ENCODE measurements around the gene PWWP2B.

Gene PWWP2B

DNA sequence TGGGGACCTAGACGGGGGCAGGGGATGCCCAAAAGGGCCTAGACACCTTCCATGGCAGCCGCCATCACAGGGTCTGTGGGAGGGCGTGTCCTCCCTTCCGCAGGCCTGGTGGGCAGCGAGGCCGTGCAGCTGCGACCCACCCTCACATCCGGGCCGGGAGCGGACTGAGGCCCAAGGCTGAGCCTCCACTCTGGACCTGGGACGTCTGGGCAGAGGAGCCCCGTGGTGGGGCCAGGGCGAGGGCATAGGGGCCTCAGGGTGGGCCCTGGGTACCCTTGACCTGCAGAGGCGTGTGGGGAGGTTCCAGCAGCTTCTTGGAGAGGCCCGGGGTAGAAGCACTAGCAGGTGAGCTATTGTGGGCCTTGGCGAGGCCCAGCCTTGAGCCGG is 49.2 kb downstream of the PWWP2B start:
- no peak for DNase-seq (ENCODE audit: low spot score)

DNA sequence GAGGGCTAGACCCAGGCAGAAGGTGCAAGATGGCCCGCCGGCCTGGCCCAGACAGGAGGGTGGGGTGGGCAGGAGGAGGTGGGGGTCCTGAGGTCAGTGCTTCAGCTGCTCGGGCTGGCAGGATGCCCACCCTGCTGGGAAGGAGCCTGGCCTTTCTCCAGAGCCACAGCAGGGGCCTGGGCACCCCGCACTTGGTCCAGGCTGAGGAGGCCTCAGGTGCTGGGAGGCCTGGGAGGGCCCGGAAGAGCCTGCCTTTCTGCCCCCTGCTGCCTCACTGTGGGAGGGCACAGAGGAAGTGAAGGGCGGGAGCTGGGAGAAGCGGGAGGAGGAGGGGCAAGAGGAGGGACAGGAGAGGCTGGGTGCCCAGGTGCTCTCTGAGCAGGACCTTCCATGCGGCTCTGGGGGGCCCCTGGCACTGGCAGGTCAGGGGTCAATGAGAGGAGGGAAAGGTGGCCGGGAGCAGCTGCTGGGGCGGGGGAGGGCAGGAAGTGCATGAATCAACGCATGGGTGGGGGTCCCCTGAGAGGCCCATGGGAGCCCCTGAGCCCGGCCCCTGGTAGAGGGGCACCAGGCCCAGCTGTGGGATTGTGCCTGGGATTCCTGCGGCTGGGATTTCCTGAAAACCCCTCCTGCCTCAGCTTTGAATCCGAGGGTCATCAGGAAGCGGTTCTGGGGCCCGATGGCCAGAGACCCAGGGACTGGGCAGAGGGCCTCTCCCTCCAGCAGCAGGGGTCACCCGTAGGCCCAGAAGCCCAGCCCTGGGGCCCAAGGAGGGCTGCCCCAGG is 49.9 kb downstream of the PWWP2B start:
- peak; percentile 80 for DNase-seq (ENCODE audit: low spot score)

- no peak for DNase-seq (ENCODE audit: low spot score)
Measured at GRCh38 chr10:132447446-132448247, 50.6 kb downstream of the PWWP2B start.

DNA sequence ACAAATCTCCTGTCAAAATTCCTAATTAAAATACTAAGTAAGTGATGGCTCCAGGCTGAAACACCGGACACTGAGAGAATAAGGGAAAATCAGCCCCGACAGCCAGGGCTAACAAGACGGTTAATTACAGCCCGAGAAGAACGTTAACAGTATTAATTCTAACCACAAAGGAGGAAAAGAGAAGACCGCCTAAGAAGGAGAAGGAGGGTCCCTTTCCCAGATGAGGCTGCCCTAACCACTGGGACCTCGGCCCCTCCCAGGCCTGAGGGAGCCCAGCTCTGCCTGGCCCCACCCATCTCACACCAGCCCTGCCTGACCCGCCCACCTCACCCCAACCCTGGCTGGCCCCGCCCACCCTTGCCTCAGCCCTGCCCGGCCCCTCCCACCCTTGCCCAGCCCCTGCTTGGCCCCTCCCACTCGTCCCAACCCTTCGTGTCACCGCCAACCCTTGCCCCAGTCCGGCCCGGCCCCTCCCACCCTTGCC is 51.3 kb downstream of the PWWP2B start:
- no peak for DNase-seq (ENCODE audit: low spot score)

DNA sequence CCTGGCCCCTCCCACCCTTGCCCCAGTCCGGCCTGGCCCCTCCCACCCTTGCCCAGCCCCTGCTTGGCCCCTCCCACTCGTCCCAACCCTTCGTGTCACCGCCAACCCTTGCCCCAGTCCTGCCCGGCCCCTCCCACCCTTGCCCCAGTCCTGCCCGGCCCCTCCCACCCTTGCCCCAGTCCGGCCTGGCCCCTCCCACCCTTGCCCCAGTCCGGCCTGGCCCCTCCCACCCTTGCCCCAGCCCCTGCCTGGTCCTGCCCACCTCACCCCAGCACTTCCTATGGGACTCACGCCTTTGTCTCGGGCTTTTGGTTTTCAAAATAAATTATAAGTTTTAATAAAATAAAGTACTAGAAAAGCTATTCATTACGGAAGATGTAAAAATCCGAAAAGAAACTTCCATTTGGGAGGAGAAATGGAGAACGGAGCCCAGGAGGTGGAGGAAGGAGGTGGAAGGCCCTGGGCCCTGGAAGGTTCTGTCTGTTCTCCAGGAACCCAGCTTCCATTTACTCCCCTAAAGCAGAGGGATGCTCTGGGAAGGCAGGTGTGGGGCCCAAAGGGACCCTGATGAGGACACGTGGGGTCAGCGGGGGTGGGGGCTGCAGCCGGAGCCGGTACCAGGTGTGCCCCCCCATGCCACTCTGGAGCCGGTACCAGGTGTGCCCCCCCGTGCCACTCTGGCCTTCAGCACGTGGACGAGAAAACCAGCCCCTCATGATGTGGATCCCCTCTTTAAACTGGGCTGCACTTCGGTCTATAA is 52.2 kb downstream of the PWWP2B start:
- DNase-seq (ENCODE audit: low spot score): no peak

DNA sequence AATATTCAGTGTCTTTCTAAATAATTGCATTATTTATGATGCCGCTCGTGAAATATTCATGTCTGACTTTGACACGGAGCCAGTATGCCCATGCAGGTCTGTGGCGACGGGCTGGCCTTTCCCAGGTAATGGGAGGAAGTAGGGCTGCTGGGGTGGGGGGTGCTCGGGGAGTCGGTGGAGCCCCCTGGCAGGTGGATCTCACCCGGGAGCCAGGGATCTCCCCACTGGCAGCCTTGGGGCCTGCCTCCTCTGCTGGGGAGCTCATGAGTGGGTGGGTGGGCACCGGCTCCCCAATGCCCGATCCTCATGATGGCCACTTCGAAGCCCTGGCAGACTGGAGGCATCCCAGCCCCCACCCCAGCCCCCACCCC is 52.8 kb downstream of the PWWP2B start:
- no peak for DNase-seq (ENCODE audit: low spot score)

- no peak for DNase-seq (ENCODE audit: low spot score)
Measured at GRCh38 chr10:132450466-132450824, 53.4 kb downstream of the PWWP2B start.

GRCh38 chr10:132450825-132451505 is 54.0 kb downstream of the PWWP2B start:
- DNase-seq (ENCODE audit: low spot score): no peak

- no peak for DNase-seq (ENCODE audit: low spot score)
Measured at GRCh38 chr10:132451506-132452215, 54.7 kb downstream of the PWWP2B start.

- DNase-seq (ENCODE audit: low spot score): no peak
Measured at GRCh38 chr10:132452216-132452650, 55.2 kb downstream of the PWWP2B start.

- peak; percentile 65 for DNase-seq (ENCODE audit: low spot score)
Measured at GRCh38 chr10:132452651-132453469, 55.9 kb downstream of the PWWP2B start.

DNA sequence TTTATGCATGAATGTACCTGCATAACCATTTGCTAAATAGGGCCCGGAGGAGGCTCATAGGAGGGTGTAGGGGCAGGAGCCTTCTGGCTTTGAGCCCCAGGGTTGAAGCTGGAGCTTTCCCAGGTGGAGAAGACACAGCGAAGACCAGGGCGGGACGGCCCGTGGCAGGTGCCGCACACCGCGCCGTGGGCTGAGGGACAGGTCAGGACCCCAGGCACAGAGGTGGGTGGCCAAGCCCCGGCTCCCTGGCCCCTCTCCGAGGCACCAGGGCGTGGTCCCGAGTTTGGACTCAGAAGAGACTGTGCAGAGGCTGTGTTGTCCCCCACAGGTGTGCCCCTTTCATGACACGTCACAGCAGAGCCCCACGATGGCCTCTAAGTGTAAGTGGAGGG is 56.5 kb downstream of the PWWP2B start:
- DNase-seq (ENCODE audit: low spot score): no peak

DNA sequence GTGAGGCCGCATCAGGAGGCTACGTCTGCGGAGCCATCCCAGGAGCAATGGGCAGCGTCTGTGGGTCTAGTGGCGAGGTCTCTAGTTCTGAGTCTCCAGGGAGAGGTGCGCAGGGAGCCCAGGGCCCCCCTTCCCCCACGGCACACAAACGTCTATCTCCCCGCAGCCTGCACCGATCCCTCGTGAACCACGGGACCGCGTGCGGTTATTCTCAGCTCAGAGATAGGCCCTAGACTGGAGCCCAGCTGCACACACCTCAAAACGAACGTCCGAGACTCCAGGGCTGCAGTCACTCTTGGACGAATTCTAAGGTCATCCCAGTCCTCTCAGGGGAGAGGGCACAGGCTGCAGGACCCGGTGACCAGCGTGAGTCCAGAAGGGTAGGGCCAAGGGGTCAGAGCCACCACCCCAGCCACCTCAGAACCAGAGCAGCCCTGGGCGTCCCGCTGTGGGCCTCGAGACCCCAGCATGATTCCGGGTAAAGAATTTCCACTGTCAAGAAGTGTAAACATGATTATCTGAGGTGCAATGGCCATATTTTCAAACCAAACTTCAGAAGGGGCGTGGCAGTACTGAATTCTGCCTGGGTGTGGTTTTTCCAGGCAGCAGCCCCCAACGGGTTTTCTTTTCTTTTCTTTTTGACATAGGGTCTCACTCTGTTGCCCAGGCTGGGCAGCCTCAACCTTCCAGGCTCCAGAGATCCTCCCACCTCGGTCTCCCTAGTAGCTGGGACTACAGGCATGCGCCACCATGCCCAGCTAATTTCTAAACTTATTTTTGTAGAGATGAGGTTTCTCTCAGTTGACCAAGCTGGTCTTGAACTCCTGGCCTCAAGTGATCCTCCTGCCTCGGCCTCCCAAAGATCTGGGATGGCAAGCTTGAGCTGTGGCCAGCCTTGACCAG is 57.5 kb downstream of the PWWP2B start:
- DNase-seq (ENCODE audit: low spot score): no peak

DNA sequence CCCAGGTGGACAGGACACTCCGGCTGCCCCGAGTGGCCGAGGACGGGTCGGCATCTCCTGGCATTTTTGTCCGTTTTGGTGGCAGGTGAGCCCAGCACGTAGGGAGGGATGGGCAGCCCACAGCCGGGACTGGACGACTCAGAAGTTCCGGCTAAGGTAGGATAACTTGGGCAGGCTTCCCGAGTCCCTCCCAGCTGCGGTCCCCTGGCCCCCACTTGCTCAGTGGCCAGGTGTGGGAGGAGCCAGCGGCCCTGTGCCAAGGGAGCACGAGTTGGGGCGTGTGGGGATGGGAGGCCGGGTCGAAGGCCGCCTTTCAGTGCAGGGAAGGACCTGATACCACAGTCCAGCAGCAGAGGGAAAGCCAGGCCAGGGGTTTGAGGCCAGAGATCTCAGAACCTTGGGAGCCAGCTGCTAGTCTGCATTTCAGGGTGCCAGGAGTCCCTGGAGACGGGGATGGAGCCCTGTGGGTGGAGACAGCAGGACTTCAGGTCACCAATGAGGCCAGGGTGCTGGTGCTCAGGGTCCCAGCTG is 58.5 kb downstream of the PWWP2B start:
- no peak for DNase-seq (ENCODE audit: low spot score)

DNA sequence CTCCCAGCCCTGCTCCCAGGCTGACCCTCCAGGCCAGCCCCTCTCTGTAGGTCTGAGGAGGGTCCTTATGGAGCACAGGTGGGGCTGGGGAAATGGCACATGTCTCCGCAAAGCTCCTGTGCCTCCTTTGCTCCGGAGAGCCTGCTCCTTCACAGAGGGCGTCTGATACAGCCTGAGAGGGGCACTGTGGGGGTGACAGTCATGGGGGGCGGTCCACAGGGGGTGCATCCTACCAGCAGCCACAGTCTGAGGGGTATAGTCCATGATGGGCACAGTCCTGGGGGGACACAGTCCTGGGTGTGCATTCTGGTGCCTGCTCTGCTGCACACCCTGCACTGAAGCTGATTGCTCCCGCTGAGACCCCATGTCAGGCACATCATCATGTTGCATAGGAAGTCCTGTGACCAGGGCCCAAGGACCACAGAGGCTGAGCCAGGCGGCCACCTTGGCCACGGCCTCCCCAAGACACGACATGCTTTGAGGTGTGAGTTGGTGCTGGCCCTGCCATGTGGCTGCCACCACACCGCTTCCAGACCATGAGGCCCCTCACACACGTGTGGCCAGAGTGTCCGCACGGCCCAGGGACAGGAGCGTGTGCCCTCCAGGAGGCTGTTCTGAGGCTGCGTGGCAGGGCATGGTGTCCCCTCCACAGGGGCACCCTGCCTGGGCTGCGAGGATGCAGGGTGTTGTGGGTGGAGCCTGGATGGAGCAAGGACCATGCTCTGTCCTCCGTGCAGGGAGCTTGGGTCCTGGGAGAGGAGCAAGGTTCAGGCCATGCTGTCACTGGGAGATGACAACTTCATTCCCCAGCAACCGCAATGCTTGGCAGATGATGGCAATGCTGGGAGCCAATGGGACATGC is 59.2 kb downstream of the PWWP2B start:
- no peak for DNase-seq (ENCODE audit: low spot score)

DNA sequence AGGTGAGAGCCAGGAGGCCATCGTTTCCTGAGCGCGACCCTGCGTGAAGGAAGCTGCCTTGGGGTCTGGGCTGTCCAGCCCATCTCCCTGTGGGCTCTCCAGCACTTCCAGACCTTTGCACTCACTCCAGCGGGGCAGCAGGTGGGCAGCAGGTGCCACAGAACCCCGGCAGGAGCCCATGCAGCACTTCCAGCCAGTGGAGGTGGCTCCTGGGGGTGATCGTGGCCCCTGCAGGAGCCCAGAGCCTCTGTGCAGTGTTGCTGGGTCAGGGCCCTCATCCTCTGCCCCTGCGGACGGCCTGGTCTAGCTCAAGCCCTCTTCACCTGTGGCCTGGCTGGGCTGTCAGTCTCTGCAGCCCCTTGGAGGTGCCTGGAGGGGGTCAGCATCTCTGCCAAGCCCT is 59.9 kb downstream of the PWWP2B start:
- no peak for DNase-seq (ENCODE audit: low spot score)

DNA sequence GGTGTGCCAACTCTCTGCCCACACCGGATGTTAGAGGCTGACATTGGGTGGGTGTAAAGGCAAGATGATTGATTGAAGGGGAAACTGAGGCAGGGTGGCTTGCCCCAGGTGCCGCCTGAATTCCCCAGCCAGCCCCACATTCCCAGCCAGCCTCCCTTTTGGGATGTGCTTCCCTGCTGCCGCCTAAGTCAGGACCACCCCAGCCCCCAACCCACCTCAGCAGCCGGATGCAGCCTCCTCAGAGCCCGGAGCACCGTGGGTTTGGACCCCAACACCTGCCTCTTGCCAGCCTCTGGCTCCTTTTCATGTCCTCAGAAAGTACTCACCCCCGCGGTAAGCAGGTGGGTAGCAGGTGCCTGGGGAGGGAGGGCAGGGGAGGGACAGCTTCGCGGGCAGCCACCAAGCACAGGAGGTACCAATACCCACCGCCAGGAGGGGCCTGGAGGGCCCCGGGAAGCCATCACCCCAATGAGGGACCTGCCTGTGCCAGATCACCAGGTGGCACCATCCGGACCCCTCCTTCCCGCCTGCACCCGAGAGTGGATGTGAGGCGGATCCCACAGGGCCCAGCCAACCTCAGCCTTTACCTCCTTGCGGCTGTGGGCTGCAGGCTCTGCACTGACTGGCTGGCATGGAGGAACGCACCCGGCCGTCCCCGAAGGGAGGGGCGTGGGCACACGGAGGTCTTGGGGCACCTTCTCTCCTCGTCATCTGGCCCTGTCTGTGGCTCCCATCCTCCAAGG is 60.5 kb downstream of the PWWP2B start:
- DNase-seq (ENCODE audit: low spot score): no peak
